Measurements from ENCODE around the gene KIF6. TPM values are rescaled to one million over a fixed set of nuclear protein-coding genes. Genes with fewer than 3 reads are reported as not detected.

The KIF6 gene
- total RNA-seq, 4 donors from 2014 or later = 0.14 to 46.6 (median 0.48) TPM; not detected in 1

DNA sequence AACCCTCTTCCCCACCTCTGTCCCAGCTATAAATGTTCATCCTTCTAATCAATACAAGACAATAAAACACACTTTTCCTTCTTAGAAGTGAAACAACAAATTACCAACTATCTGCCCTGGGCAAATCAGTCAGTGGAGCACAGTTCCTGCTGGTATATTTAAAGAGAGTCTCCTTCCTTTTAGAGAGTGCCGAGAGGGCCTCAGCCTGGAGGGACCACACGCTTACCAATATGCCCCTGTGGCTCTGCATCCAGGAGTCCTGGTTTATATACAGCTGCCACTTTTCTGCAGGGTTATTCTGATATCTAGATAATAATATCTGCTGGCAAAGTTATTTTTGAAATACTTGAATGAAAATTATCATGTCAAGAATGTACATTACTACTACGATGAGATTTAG, 315.3 kb downstream of the KIF6 start:
- TF ChIP-seq POLR2A (IDR thresholded peaks at IDR 0.05) = no peak
- TF ChIP-seq POLR2AphosphoS5 (IDR thresholded peaks at IDR 0.05) = no peak
- no peak for TF ChIP-seq EP300 (IDR thresholded peaks at IDR 0.05; ENCODE audit: low read depth)
- TF ChIP-seq, protein P1, sequence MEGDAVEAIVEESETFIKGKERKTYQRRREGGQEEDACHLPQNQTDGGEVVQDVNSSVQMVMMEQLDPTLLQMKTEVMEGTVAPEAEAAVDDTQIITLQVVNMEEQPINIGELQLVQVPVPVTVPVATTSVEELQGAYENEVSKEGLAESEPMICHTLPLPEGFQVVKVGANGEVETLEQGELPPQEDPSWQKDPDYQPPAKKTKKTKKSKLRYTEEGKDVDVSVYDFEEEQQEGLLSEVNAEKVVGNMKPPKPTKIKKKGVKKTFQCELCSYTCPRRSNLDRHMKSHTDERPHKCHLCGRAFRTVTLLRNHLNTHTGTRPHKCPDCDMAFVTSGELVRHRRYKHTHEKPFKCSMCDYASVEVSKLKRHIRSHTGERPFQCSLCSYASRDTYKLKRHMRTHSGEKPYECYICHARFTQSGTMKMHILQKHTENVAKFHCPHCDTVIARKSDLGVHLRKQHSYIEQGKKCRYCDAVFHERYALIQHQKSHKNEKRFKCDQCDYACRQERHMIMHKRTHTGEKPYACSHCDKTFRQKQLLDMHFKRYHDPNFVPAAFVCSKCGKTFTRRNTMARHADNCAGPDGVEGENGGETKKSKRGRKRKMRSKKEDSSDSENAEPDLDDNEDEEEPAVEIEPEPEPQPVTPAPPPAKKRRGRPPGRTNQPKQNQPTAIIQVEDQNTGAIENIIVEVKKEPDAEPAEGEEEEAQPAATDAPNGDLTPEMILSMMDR (IDR thresholded peaks at IDR 0.05) = no peak
- Histone ChIP-seq H3K36me3 (no peaks in the 10 kb centered on the region), H3K4me3 (no peak overlapping the region), H3K9me3 (no peaks in the 10 kb centered on the region), H3K27me3 (no peaks in the 10 kb centered on the region), H3K27ac (no peak overlapping the region), H3K4me1 (no peaks in the 10 kb centered on the region)
- no peak for DNase-seq
- 92 to 95% methylated on average over 1 to 3 of the region's 3 CpGs for WGBS, 2 donors (ENCODE audit: low coverage in 1 of 2)
- intact Hi-C loops (cut with DNase I; ENCODE audit: low total_unique reads) (no loop called here), in situ Hi-C loops (cut with MboI; ENCODE audit: low pct_ligation_motif_present in 1 of 4, low pct_unique_long_range_greater_than_20kb in 1 of 4, low sequenced_read_pairs in 3 of 4) (no loop called here)

DNA sequence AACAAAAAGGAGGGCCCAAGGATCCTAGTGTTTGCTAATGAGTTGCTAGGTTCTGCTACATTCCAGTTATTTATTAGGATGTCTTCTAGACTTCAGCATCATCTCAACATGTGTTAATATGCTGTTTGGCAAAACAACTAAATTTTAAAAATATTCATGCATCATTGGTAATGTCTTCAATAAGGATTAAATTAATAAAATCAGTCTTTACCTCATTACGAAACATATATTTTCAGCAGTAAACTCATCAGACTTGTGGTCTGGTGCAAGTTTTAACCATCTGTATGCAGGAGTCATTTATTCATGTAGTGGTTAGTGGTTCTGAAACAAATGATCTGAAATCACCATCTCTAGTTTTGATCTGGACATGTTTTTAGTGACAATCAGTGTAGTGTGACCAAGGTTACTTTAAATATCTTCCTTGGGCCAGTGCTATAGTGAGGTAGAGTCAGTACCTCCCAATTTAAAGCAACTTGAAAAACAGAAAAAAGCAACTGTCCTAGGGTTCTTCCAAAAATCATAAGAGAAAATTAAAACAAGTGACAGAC, 317.7 kb downstream of the KIF6 start:
- no peaks in the 10 kb centered on the region for H3K27me3 ChIP-seq
- intact Hi-C loops (cut with DNase I; ENCODE audit: low total_unique reads) (no loop called here), in situ Hi-C loops (cut with MboI; ENCODE audit: low pct_ligation_motif_present in 1 of 4, low pct_unique_long_range_greater_than_20kb in 1 of 4, low sequenced_read_pairs in 3 of 4) (no loop called here)
- 78 to 100% methylated on average over 1 of the region's 1 CpG for WGBS, 2 donors (ENCODE audit: low coverage in 1 of 2)
- no peak overlapping the region for H3K27ac ChIP-seq
- no peak overlapping the region for H3K4me3 ChIP-seq
- DNase-seq = no peak
- no peaks in the 10 kb centered on the region for H3K9me3 ChIP-seq
- H3K4me1 ChIP-seq = no peaks in the 10 kb centered on the region
- TF ChIP-seq, protein P1 (IDR thresholded peaks at IDR 0.05) = no peak
- no peak for TF ChIP-seq EP300 (IDR thresholded peaks at IDR 0.05; ENCODE audit: low read depth)
- no peak for TF ChIP-seq POLR2AphosphoS5 (IDR thresholded peaks at IDR 0.05)
- no peak for TF ChIP-seq POLR2A (IDR thresholded peaks at IDR 0.05)
- H3K36me3 ChIP-seq = no peaks in the 10 kb centered on the region

DNA sequence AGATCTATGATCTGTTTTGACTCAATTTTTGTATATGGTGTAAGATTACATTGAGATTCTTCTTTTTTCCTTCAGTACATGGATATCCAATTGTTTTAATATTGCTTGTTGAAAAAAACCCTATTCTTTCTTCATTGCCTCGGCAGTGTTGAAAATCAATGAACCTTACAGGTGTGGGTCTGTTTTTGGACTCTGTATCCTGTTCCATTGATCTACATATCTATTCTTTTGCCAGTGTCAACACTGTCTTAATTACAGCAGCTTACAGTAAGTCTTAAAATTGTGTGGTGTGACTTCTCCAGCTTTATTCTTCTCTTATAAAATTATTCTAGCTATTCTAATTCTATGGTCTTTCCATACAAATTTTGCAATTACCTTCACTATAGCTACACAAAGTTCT, 320.9 kb downstream of the KIF6 start:
- no peaks in the 10 kb centered on the region for H3K36me3 ChIP-seq
- intact Hi-C loops (cut with DNase I; ENCODE audit: low total_unique reads) (no loop called here), in situ Hi-C loops (cut with MboI; ENCODE audit: low pct_ligation_motif_present in 1 of 4, low pct_unique_long_range_greater_than_20kb in 1 of 4, low sequenced_read_pairs in 3 of 4) (no loop called here)
- DNase-seq = no peak
- H3K4me3 ChIP-seq = no peak overlapping the region
- WGBS, 2 donors (ENCODE audit: low coverage in 1 of 2) = 33 to 60% methylated on average over 1 of the region's 1 CpG
- no peaks in the 10 kb centered on the region for H3K9me3 ChIP-seq
- no peaks in the 10 kb centered on the region for H3K27me3 ChIP-seq
- H3K4me1 ChIP-seq = no peaks in the 10 kb centered on the region
- no peak for TF ChIP-seq POLR2A (IDR thresholded peaks at IDR 0.05)
- TF ChIP-seq, protein P1 (IDR thresholded peaks at IDR 0.05) = no peak
- no peak for TF ChIP-seq POLR2AphosphoS5 (IDR thresholded peaks at IDR 0.05)
- H3K27ac ChIP-seq = no peak overlapping the region

DNA sequence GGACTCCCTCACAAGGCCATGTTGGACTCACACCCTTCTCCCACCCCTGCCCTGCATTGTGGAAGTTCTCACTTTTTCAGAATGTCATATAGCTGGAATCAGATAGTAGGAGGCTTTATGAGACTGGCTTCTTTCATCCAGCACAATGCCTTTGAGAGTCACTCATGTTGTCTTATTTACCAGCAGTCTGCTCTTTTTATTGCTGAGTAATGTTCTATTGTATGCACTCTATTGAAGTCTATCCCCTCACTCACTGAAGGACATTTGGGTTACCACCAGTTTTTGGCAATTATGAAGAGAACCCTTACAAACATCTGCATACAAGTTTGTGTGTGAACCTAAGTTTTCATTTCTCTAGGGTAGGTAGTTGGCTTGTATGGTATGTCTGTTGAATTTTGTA, 321.9 kb downstream of the KIF6 start:
- TF ChIP-seq EP300 (IDR thresholded peaks at IDR 0.05; ENCODE audit: low read depth) = no peak
- TF ChIP-seq, protein P1 (IDR thresholded peaks at IDR 0.05) = no peak
- TF ChIP-seq POLR2AphosphoS5 (IDR thresholded peaks at IDR 0.05) = no peak
- no peak for TF ChIP-seq POLR2A (IDR thresholded peaks at IDR 0.05)
- Histone ChIP-seq H3K27me3 (no peaks in the 10 kb centered on the region), H3K36me3 (no peaks in the 10 kb centered on the region), H3K4me1 (no peaks in the 10 kb centered on the region), H3K4me3 (no peak overlapping the region), H3K9me3 (no peaks in the 10 kb centered on the region), H3K27ac (no peak overlapping the region)
- intact Hi-C loops (cut with DNase I; ENCODE audit: low total_unique reads) = no loop called here
- DNase-seq = no peak
- in situ Hi-C loops (cut with MboI; ENCODE audit: low pct_ligation_motif_present in 1 of 4, low pct_unique_long_range_greater_than_20kb in 1 of 4, low sequenced_read_pairs in 3 of 4) = no loop called here
